ENCODE data around the gene ZNF888. TPM values are rescaled to one million over a fixed set of nuclear protein-coding genes. Genes with fewer than 3 reads are reported as not detected.

ZNF888 gene
- total RNA-seq, 1 experiment from 2014 or later, result 13.4 TPM

GRCh38 chr19:52889076-52889475, 34.2 kb downstream of the ZNF888 start:
- H3K56ac ChIP-seq (ENCODE audit: insufficient read length, low read depth, low read length), result no peak overlapping the region
- peaks cover 3% of the 10 kb centered on the region for H3K79me1 ChIP-seq (ENCODE audit: insufficient read depth, low read depth, low read length, poor library complexity, severe bottlenecking)
- H3K23ac ChIP-seq (ENCODE audit: insufficient read length, low read depth, low read length), result no peak overlapping the region
- Mint-ChIP-seq H3K27me3 (ENCODE audit: low read depth) (no peaks in the 10 kb centered on the region), H3K36me3 (ENCODE audit: insufficient read depth in 1 of 3, low read depth in 3 of 3) (peaks cover 63 to 86% (median 75%) of the 10 kb centered on the region in 3 experiments), H3K4me3 (no peak overlapping the region), H3K9me3 (peaks cover 0 to 2% of the 10 kb centered on the region in 2 experiments; a peak in 2 of 5 replicates), H3K27ac (no peak overlapping the region), H3K4me1 (peaks cover 0 to 10% of the 10 kb centered on the region in 2 experiments; a peak in 1 of 4 replicates)
- no peak for TF ChIP-seq CTCF (conservative IDR thresholded peaks at IDR 0.05)
- H2BK20ac ChIP-seq (ENCODE audit: low read depth, low read length, poor library complexity, severe bottlenecking), result no peak overlapping the region
- H3K79me2 ChIP-seq (ENCODE audit: insufficient read depth, low read length), result peaks cover 1% of the 10 kb centered on the region; the same call in 1 of the 2 replicates
- no peak overlapping the region for H2BK5ac ChIP-seq (ENCODE audit: insufficient read length, low read length)
- H3K9me3 ChIP-seq (ENCODE audit: control insufficient read depth, low read depth, low read length), result no peaks in the 10 kb centered on the region
- H3K14ac ChIP-seq (ENCODE audit: insufficient read depth, low read length), result no peak overlapping the region
- no peak overlapping the region for H2BK120ac ChIP-seq (ENCODE audit: low read depth, low read length, poor library complexity, severe bottlenecking)
- H3K4me1 ChIP-seq (ENCODE audit: insufficient read depth, low read length), result no peaks in the 10 kb centered on the region
- H2AFZ ChIP-seq (ENCODE audit: low read length), result no peak overlapping the region
- H3K9ac ChIP-seq (ENCODE audit: extremely low read depth, insufficient read length, low read length), result no peak overlapping the region
- no peak overlapping the region for H2BK12ac ChIP-seq (ENCODE audit: insufficient read length, low read depth, low read length)
- no CpG with 5 or more reads among the region's 7 CpGs for WGBS (ENCODE audit: extremely low coverage, insufficient read length, low lambda C conversion rate)
- no peaks in the 10 kb centered on the region for H4K20me1 ChIP-seq (ENCODE audit: control insufficient read depth, insufficient read depth, insufficient read length)
- H3K18ac ChIP-seq (ENCODE audit: insufficient read length, low read depth, low read length), result no peak overlapping the region
- no peaks in the 10 kb centered on the region for H3K23me2 ChIP-seq (ENCODE audit: insufficient read length, low read depth, low read length, poor library complexity, severe bottlenecking)
- DNase-seq, result no peak
- H4K5ac ChIP-seq (ENCODE audit: insufficient read length, low read depth, low read length), result no peak overlapping the region
- no peak overlapping the region for H3K4ac ChIP-seq (ENCODE audit: low read depth, low read length)
- H2AK5ac ChIP-seq (ENCODE audit: insufficient read length, low read length), result no peak overlapping the region
- no peak overlapping the region for H3T11ph ChIP-seq (ENCODE audit: low read length)
- H3K27me3 ChIP-seq (ENCODE audit: insufficient read depth, low read length), result no peaks in the 10 kb centered on the region
- no peak overlapping the region for H3K4me2 ChIP-seq (ENCODE audit: insufficient read depth, insufficient read length, low read length)
- no peak overlapping the region for H4K91ac ChIP-seq (ENCODE audit: insufficient read length, low read depth, low read length)
- no peak overlapping the region for H2BK15ac ChIP-seq (ENCODE audit: low read depth, low read length)
- H3K27ac ChIP-seq (ENCODE audit: insufficient read length, low read depth, low read length), result no peak overlapping the region
- no peak overlapping the region for H4K8ac ChIP-seq (replicated peaks; ENCODE audit: insufficient read length, low read depth, low read length)

All from H9 (cell line).